ENCODE measurements around the gene PRDM16.

DNA sequence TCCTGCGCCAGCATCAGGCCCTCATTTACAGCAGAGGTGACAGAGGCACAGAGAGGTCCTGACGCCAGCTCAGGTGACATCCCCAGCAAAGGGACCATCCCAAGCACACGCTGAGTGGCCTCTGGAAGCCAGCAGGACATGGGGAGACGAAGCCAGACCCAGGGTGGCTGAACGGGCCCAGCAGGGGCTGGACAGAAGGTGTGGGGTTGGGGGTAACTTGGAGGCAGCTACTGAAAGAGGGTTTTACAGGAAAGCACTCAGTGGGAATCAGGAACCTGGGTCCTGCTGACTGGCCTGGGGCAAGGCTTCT is 383.8 kb downstream of the PRDM16 start:
- TF ChIP-seq, protein P1, sequence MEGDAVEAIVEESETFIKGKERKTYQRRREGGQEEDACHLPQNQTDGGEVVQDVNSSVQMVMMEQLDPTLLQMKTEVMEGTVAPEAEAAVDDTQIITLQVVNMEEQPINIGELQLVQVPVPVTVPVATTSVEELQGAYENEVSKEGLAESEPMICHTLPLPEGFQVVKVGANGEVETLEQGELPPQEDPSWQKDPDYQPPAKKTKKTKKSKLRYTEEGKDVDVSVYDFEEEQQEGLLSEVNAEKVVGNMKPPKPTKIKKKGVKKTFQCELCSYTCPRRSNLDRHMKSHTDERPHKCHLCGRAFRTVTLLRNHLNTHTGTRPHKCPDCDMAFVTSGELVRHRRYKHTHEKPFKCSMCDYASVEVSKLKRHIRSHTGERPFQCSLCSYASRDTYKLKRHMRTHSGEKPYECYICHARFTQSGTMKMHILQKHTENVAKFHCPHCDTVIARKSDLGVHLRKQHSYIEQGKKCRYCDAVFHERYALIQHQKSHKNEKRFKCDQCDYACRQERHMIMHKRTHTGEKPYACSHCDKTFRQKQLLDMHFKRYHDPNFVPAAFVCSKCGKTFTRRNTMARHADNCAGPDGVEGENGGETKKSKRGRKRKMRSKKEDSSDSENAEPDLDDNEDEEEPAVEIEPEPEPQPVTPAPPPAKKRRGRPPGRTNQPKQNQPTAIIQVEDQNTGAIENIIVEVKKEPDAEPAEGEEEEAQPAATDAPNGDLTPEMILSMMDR (conservative IDR thresholded peaks at IDR 0.05; ENCODE audit: low read length), result no peak
- no peak for TF ChIP-seq EZH2phosphoT487 (IDR thresholded peaks at IDR 0.05; ENCODE audit: borderline replicate concordance)
